SK-N-SH treated with all-trans-retinoic acid at 6 μM for 48 hours (cell line): Measurements from ENCODE around the gene SEC22C.

Source experiments
- ARNTL ChIP-seq: fragments of 450-650 bp; formaldehyde crosslinking; IDR thresholded peaks from 2 replicates; pipeline ENCODE4 v1.5.0; 2020; ENCODE audit warnings: low read depth, mild to moderate bottlenecking, moderate library complexity, borderline replicate concordance
- PATZ1 ChIP-seq: fragments of 250-450 bp; sonication (Bioruptor Pico); IDR thresholded peaks from 2 replicates; pipeline ENCODE4 v1.8.0; 2020; ENCODE audit warnings: mild to moderate bottlenecking, moderate library complexity, borderline replicate concordance
- POU6F1 ChIP-seq: fragments of 250-450 bp; sonication (Bioruptor Pico); IDR thresholded peaks from 2 replicates; pipeline ENCODE4 v1.8.0; 2021; ENCODE audit warnings: low read depth, mild to moderate bottlenecking, moderate library complexity, borderline replicate concordance
- PPARA ChIP-seq: fragments of 250-450 bp; sonication (Bioruptor Pico); IDR thresholded peaks from 2 replicates; pipeline ENCODE4 v1.5.0; 2020; ENCODE audit warnings: mild to moderate bottlenecking, borderline replicate concordance

DNA sequence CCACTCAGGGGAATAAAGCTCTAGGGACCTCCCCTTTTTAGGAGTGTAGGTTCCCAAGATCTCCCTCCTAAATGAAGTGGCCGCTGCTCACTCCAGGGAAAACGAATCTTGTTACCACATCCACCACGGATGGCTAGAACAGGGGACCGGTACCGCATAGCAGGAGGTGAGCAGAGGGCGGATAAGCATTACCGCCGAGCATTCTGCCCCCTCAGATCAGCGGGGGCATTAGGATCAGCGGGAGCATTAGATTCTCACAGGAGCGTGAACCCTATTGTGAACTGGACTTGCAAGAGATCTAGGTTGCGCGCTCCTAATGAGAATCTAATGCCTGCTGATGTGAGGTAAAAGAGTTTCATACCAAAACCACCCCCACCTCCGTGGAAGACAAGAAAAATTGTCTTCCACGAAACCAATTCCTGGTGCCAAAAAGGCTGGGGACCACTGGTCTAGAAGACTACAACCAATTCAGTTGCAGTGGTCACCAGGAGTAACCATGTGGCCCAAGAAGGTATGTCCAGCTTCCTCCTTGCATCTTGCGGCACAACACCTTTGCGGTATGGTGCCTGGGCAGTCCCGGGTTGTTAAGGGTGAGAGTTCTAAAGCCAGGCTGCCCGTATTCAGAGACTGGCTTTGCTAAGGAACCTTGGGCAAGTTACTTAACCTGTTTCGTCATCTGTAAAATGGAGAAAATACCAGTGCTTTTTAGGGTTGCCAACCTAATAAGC is 7.8 kb upstream of the SEC22C start:
- TF ChIP-seq POU6F1 (no peak), PATZ1 (no peak), ARNTL (CRISPR knock-in tag) (no peak), PPARA (CRISPR knock-in tag) (no peak)
